GM12801 (cell line): ENCODE data around the gene MORN1.

ENCODE experiments used
- CTCF ChIP-seq: IDR thresholded peaks from one replicate; pipeline ENCODE4 v1.5.1; 2011; ENCODE audit warnings: control low read depth; ENCODE audit not compliant: insufficient read length; ENCODE audit errors: extremely low read depth

The MORN1 gene

GRCh38 chr1:2284932-2285331 lies 106.4 kb downstream of the MORN1 start:
- TF ChIP-seq CTCF = no peak

DNA sequence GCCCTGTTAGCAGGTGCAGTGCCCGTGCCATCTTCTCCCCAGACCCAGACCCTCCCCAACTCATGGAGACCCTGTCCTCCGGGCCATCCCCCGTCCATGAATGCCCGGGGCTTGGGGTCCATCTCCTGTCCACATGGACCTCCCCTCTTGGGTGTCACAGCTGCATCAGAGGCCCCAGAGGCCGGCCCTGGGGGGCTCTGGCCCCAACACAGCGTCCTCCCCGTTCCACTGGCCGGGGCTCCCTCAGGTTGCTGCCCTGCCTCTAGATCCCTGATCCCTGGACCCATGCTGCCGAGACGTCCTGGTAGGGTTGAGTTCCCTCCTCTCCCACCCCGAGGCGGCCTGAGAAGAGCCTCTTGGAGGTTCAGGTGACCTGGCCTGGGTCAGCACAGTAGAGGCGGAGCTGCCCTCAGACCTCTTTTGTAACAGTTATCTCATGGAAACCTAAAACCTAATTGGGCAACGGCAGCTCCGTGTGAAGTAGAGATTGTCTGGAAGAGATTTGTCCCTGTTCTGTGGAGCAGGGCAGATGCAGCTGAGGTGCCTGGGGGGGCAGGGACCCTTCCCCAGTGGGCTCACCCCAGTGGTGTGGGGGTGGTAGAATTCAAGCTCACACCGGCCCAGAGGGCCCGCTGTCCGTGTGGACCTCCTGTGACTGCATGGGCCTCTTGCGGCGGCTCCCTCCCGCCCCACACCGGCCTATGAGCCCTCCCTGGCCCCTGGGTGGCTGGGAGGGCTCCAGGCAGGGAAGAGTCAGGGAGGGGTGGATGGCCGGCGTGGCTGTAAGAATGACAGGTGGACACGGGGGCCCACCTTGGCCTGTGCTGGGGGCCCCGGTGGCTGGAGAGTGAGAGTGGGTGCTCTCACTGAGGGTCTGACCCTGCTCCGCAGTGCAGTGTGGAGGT lies 107.1 kb downstream of the MORN1 start:
- TF ChIP-seq CTCF = no peak

- no peak for TF ChIP-seq CTCF
Observed at GRCh38 chr1:2283371-2283990, 107.9 kb downstream of the MORN1 start.

DNA sequence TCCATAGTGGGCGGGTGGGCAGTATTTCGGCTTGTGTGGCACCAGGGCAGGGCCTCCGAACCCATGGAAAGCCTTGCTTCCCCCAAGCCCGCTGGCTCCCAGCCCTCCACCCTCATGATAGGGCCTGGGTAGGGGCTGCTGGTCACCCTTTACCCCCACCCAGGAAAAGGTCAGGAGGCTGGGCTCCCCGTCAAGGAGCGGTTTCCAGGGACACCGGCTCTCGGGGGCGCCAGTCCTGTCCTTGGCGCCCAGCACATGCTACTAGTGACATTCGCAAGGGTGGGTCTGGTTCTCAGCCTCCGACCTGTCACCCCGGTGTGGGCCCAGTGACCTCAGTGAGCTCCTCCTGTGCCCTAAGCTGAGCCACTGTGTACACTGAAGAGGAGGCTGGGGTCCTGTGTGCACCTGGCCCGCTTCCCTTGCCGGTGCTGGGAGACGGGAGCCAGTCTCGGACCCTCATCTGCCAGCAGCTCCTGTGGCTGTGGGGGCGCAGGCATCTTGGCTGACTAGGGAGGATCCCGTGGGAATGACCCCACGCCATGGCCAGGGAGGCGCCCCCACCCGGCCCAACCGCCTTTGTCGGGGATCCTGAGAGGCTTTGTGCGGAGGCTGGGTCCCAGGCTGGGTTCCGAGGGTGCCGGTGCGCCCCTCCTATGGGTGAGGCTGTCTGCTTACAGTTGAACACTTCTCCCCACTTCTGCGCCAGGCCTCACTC lies 108.6 kb downstream of the MORN1 start:
- no peak for TF ChIP-seq CTCF

GRCh38 chr1:2279817-2280216 lies 111.5 kb downstream of the MORN1 start:
- TF ChIP-seq CTCF = no peak

DNA sequence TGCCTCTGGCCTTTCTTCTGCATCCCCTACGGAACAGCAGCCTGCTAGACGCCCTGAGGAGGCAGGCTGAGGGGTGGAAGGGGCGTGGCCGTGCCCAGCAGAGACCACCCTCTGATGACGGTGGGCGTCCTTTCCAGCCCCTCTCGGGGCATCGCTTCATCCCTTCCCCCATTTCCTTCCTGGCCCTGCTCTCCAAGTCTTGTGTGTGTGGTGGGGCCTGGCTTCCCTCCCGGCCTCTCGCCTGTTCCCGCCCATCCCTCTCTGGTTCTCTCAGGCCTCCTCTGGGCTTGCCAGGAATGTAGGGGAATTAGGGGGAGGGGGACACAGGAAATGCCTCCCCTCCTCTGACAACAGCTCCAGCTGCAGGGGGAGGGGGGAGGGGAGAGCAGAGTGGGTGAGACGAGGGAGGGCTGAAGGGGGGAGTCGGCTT lies 112.1 kb downstream of the MORN1 start:
- no peak for TF ChIP-seq CTCF

- TF ChIP-seq CTCF = no peak
Observed at GRCh38 chr1:2278591-2279209, 112.7 kb downstream of the MORN1 start.
